WTC11 (cell line): Measurements from ENCODE around the gene GPR132. TPM values are rescaled to one million over a fixed set of nuclear protein-coding genes. Genes with fewer than 3 reads are reported as not detected.

Source experiments
- AFF4 ChIP-seq: sonication (generic); formaldehyde crosslinking; IDR thresholded peaks from 2 replicates; pipeline ENCODE4 v1.8.1; 2023; ENCODE audit warnings: mild to moderate bottlenecking, missing genetic modification reagents, borderline replicate concordance
- CREB1 ChIP-seq: sonication (generic); formaldehyde crosslinking; IDR thresholded peaks from 2 replicates; pipeline ENCODE4 v1.8.0; 2023; ENCODE audit warnings: mild to moderate bottlenecking, missing genetic modification reagents
- FOXJ3 ChIP-seq: sonication (generic); formaldehyde crosslinking; IDR thresholded peaks from 2 replicates; pipeline ENCODE4 v1.9.0; 2021; ENCODE audit warnings: missing genetic modification reagents, mild to moderate bottlenecking, borderline replicate concordance
- FOXP1 ChIP-seq: sonication (generic); formaldehyde crosslinking; IDR thresholded peaks from 2 replicates; pipeline ENCODE4 v1.8.0; 2022; ENCODE audit warnings: missing genetic modification reagents, mild to moderate bottlenecking, moderate library complexity, borderline replicate concordance
- GABPB1 ChIP-seq: sonication (generic); formaldehyde crosslinking; IDR thresholded peaks from 2 replicates; pipeline ENCODE4 v1.8.1; 2023; ENCODE audit warnings: mild to moderate bottlenecking, missing genetic modification reagents
- HMGA2 ChIP-seq: fragments of 250-450 bp; sonication (Bioruptor Pico); IDR thresholded peaks from 2 replicates; pipeline ENCODE4 v1.4.0; 2021; ENCODE audit warnings: mild to moderate bottlenecking, moderate library complexity
- MXD4 ChIP-seq: fragments of 250-450 bp; sonication (Bioruptor Pico); IDR thresholded peaks from 2 replicates; pipeline ENCODE4 v1.8.0; 2021; ENCODE audit warnings: mild to moderate bottlenecking, moderate library complexity, borderline replicate concordance
- NFATC4 ChIP-seq: fragments of 250-450 bp; sonication (Bioruptor Pico); IDR thresholded peaks from 2 replicates; pipeline ENCODE4 v1.9.0; 2021; ENCODE audit warnings: mild to moderate bottlenecking
- NFE2L1 ChIP-seq: sonication (generic); formaldehyde crosslinking; IDR thresholded peaks from 2 replicates; pipeline ENCODE4 v1.8.1; 2023; ENCODE audit warnings: missing genetic modification reagents
- NR3C1 ChIP-seq: sonication (generic); formaldehyde crosslinking; conservative IDR thresholded peaks from 2 replicates; pipeline ENCODE4 v1.8.1; 2023; ENCODE audit warnings: low read depth, mild to moderate bottlenecking, missing genetic modification reagents
- SP1 ChIP-seq: sonication (generic); formaldehyde crosslinking; conservative IDR thresholded peaks from 2 replicates; pipeline ENCODE4 v1.8.1; 2022; ENCODE audit warnings: missing genetic modification reagents
- TCF7 ChIP-seq: sonication (generic); formaldehyde crosslinking; IDR thresholded peaks from 2 replicates; pipeline ENCODE4 v1.8.0; 2022; ENCODE audit warnings: mild to moderate bottlenecking, low read depth, missing genetic modification reagents, moderate library complexity
- TEAD1 ChIP-seq: sonication (generic); formaldehyde crosslinking; IDR thresholded peaks from 2 replicates; pipeline ENCODE4 v1.8.0; 2022; ENCODE audit warnings: mild to moderate bottlenecking, missing genetic modification reagents
- USF2 ChIP-seq: sonication (generic); formaldehyde crosslinking; IDR thresholded peaks from 2 replicates; pipeline ENCODE4 v1.8.1; 2023; ENCODE audit warnings: mild to moderate bottlenecking, missing genetic modification reagents, moderate library complexity
- ZBTB21 ChIP-seq: sonication (generic); formaldehyde crosslinking; IDR thresholded peaks from 2 replicates; pipeline ENCODE4 v1.8.1; 2023; ENCODE audit warnings: mild to moderate bottlenecking, missing genetic modification reagents, borderline replicate concordance
- ZBTB43 ChIP-seq: sonication (generic); formaldehyde crosslinking; IDR thresholded peaks from 2 replicates; pipeline ENCODE4 v1.8.1; 2023; ENCODE audit warnings: mild to moderate bottlenecking, missing genetic modification reagents
- ZNF232 ChIP-seq: sonication (generic); formaldehyde crosslinking; IDR thresholded peaks from 2 replicates; pipeline ENCODE4 v1.8.0; 2022; ENCODE audit warnings: mild to moderate bottlenecking, missing genetic modification reagents
- ZNF281 ChIP-seq: sonication (generic); formaldehyde crosslinking; IDR thresholded peaks from 2 replicates; pipeline ENCODE4 v1.8.0; 2023; ENCODE audit warnings: mild to moderate bottlenecking, missing genetic modification reagents
- ZNF317 ChIP-seq: sonication (generic); formaldehyde crosslinking; IDR thresholded peaks from 2 replicates; pipeline ENCODE4 v1.8.1; 2023; ENCODE audit warnings: low read depth, mild to moderate bottlenecking, moderate library complexity, missing genetic modification reagents, borderline replicate concordance
- ZNF396 ChIP-seq: fragments of 250-450 bp; sonication (Bioruptor Pico); IDR thresholded peaks from 2 replicates; pipeline ENCODE4 v1.8.0; 2021; ENCODE audit warnings: mild to moderate bottlenecking, moderate library complexity, borderline replicate concordance
- total RNA-seq: library from RNA; stranded (reverse); gene quantifications from 3 replicates; pipeline ENCODE4 v1.2.3, GENCODE V29; 2021
- TF ChIP-seq, protein P1 (sequence below): sonication (generic); formaldehyde crosslinking; IDR thresholded peaks from 2 replicates; pipeline ENCODE4 v1.8.1; 2023; ENCODE audit warnings: mild to moderate bottlenecking, moderate library complexity, missing genetic modification reagents
- TF ChIP-seq, protein P2 (sequence below): fragments of 250-450 bp; sonication (Bioruptor Pico); IDR thresholded peaks from 2 replicates; pipeline ENCODE4 v1.9.0; 2021; ENCODE audit warnings: mild to moderate bottlenecking
- TF ChIP-seq, protein P3 (sequence below): fragments of 250-450 bp; sonication (Bioruptor Pico); IDR thresholded peaks from 2 replicates; pipeline ENCODE4 v2.1.2; 2022; ENCODE audit warnings: mild to moderate bottlenecking, moderate library complexity
- TF ChIP-seq, protein P4 (sequence below): sonication (generic); formaldehyde crosslinking; conservative IDR thresholded peaks from 2 replicates; pipeline ENCODE4 v1.8.1; 2022; ENCODE audit warnings: mild to moderate bottlenecking, missing genetic modification reagents

Gene GPR132
- total RNA-seq, 1 experiment from 2014 or later, result 0.13 TPM

GRCh38 chr14:105086833-105087307 is 21.6 kb upstream of the GPR132 start (continued):
- TF ChIP-seq, protein P1, sequence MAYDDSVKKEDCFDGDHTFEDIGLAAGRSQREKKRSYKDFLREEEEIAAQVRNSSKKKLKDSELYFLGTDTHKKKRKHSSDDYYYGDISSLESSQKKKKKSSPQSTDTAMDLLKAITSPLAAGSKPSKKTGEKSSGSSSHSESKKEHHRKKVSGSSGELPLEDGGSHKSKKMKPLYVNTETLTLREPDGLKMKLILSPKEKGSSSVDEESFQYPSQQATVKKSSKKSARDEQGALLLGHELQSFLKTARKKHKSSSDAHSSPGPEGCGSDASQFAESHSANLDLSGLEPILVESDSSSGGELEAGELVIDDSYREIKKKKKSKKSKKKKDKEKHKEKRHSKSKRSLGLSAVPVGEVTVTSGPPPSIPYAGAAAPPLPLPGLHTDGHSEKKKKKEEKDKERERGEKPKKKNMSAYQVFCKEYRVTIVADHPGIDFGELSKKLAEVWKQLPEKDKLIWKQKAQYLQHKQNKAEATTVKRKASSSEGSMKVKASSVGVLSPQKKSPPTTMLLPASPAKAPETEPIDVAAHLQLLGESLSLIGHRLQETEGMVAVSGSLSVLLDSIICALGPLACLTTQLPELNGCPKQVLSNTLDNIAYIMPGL (CRISPR knock-in tag), result peak; percentile 86; the same call in 1 of the 2 replicates
- TF ChIP-seq USF2 (0 out of 2 replicates have a peak, but pooled peaks have one; percentile 23), TEAD1 (CRISPR knock-in tag) (no peak), FOXJ3 (CRISPR knock-in tag) (no peak), SP1 (CRISPR knock-in tag) (peak; percentile 54; the same call in 1 of the 2 replicates), TCF7 (no peak), ZNF232 (CRISPR knock-in tag) (peak; percentile 29; the same call in 1 of the 2 replicates), ZNF396 (CRISPR knock-in tag) (no peak), ZBTB43 (no peak), NFATC4 (no peak), CREB1 (no peak), MXD4 (no peak), ZNF317 (no peak), FOXP1 (peak; percentile 58; the same call in 1 of the 2 replicates), AFF4 (CRISPR knock-in tag) (no peak), NR3C1 (CRISPR knock-in tag) (no peak), GABPB1 (CRISPR knock-in tag) (no peak), NFE2L1 (CRISPR knock-in tag) (0 out of 2 replicates have a peak, but pooled peaks have one; percentile 17), ZBTB21 (peak; percentile 81; the same call in 1 of the 2 replicates), ZNF281 (CRISPR knock-in tag) (no peak), HMGA2 (CRISPR knock-in tag) (no peak)
- TF ChIP-seq, protein P2, sequence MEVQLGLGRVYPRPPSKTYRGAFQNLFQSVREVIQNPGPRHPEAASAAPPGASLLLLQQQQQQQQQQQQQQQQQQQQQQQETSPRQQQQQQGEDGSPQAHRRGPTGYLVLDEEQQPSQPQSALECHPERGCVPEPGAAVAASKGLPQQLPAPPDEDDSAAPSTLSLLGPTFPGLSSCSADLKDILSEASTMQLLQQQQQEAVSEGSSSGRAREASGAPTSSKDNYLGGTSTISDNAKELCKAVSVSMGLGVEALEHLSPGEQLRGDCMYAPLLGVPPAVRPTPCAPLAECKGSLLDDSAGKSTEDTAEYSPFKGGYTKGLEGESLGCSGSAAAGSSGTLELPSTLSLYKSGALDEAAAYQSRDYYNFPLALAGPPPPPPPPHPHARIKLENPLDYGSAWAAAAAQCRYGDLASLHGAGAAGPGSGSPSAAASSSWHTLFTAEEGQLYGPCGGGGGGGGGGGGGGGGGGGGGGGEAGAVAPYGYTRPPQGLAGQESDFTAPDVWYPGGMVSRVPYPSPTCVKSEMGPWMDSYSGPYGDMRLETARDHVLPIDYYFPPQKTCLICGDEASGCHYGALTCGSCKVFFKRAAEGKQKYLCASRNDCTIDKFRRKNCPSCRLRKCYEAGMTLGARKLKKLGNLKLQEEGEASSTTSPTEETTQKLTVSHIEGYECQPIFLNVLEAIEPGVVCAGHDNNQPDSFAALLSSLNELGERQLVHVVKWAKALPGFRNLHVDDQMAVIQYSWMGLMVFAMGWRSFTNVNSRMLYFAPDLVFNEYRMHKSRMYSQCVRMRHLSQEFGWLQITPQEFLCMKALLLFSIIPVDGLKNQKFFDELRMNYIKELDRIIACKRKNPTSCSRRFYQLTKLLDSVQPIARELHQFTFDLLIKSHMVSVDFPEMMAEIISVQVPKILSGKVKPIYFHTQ, result no peak
- TF ChIP-seq, protein P3, sequence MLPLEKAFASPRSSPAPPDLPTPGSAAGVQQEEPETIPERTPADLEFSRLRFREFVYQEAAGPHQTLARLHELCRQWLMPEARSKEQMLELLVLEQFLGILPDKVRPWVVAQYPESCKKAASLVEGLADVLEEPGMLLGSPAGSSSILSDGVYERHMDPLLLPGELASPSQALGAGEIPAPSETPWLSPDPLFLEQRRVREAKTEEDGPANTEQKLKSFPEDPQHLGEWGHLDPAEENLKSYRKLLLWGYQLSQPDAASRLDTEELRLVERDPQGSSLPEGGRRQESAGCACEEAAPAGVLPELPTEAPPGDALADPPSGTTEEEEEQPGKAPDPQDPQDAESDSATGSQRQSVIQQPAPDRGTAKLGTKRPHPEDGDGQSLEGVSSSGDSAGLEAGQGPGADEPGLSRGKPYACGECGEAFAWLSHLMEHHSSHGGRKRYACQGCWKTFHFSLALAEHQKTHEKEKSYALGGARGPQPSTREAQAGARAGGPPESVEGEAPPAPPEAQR (CRISPR knock-in tag), result no peak
- TF ChIP-seq, protein P4, sequence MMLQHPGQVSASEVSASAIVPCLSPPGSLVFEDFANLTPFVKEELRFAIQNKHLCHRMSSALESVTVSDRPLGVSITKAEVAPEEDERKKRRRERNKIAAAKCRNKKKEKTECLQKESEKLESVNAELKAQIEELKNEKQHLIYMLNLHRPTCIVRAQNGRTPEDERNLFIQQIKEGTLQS, result no peak
